ENCODE measurements around the gene KDM4C.

DNA sequence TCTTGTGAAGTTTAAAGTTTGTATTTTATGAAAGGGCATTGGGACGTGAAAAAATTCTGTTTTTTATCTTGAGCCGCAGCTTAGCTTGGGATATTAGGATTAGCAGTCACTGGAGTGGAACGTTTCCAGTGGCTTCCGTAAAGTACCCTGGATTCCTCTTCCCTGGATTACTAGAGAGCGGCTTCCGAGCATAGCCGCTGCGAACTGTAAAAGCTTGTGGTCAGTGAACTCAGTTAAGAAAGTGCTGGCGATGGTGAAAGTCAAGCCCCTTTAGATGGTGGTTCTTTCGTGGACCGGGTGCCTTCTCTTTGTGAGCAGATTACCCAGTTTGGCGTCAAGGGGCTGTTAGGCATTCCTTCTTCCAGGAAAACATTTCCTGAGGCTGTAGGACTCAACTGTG is 168.1 kb downstream of the KDM4C start:
- TF ChIP-seq SP1 (IDR thresholded peaks at IDR 0.05; ENCODE audit: low read depth) (no peak), EZH2 (IDR thresholded peaks at IDR 0.05) (no peak), ELF1 (IDR thresholded peaks at IDR 0.05; ENCODE audit: borderline replicate concordance, low read depth) (no peak), SIN3A (IDR thresholded peaks at IDR 0.05; ENCODE audit: low read depth) (no peak), POLR2AphosphoS5 (IDR thresholded peaks at IDR 0.05; ENCODE audit: low read depth, low read length) (no peak), EZH2phosphoT487 (IDR thresholded peaks at IDR 0.05; ENCODE audit: borderline replicate concordance) (no peak), SRF (IDR thresholded peaks at IDR 0.05; ENCODE audit: low read depth) (no peak), YY1 (IDR thresholded peaks at IDR 0.05; ENCODE audit: extremely low read depth, insufficient replicate concordance, low read depth, low read length) (no peak), MAX (IDR thresholded peaks at IDR 0.05) (no peak), POLR2A (IDR thresholded peaks at IDR 0.05; ENCODE audit: borderline replicate concordance, extremely low read depth, insufficient read depth, insufficient read length) (no peak), RAD21 (IDR thresholded peaks at IDR 0.05; ENCODE audit: low read depth) (no peak)
- TF ChIP-seq, protein P1, sequence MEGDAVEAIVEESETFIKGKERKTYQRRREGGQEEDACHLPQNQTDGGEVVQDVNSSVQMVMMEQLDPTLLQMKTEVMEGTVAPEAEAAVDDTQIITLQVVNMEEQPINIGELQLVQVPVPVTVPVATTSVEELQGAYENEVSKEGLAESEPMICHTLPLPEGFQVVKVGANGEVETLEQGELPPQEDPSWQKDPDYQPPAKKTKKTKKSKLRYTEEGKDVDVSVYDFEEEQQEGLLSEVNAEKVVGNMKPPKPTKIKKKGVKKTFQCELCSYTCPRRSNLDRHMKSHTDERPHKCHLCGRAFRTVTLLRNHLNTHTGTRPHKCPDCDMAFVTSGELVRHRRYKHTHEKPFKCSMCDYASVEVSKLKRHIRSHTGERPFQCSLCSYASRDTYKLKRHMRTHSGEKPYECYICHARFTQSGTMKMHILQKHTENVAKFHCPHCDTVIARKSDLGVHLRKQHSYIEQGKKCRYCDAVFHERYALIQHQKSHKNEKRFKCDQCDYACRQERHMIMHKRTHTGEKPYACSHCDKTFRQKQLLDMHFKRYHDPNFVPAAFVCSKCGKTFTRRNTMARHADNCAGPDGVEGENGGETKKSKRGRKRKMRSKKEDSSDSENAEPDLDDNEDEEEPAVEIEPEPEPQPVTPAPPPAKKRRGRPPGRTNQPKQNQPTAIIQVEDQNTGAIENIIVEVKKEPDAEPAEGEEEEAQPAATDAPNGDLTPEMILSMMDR (IDR thresholded peaks at IDR 0.05 in 2 of 3, conservative IDR thresholded peaks at IDR 0.05 in 1 of 3; ENCODE audit: borderline replicate concordance in 1 of 3, insufficient read depth in 1 of 3, low read depth in 2 of 3, low read length in 2 of 3): no peak
- TF ChIP-seq, protein P2, sequence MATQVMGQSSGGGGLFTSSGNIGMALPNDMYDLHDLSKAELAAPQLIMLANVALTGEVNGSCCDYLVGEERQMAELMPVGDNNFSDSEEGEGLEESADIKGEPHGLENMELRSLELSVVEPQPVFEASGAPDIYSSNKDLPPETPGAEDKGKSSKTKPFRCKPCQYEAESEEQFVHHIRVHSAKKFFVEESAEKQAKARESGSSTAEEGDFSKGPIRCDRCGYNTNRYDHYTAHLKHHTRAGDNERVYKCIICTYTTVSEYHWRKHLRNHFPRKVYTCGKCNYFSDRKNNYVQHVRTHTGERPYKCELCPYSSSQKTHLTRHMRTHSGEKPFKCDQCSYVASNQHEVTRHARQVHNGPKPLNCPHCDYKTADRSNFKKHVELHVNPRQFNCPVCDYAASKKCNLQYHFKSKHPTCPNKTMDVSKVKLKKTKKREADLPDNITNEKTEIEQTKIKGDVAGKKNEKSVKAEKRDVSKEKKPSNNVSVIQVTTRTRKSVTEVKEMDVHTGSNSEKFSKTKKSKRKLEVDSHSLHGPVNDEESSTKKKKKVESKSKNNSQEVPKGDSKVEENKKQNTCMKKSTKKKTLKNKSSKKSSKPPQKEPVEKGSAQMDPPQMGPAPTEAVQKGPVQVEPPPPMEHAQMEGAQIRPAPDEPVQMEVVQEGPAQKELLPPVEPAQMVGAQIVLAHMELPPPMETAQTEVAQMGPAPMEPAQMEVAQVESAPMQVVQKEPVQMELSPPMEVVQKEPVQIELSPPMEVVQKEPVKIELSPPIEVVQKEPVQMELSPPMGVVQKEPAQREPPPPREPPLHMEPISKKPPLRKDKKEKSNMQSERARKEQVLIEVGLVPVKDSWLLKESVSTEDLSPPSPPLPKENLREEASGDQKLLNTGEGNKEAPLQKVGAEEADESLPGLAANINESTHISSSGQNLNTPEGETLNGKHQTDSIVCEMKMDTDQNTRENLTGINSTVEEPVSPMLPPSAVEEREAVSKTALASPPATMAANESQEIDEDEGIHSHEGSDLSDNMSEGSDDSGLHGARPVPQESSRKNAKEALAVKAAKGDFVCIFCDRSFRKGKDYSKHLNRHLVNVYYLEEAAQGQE (IDR thresholded peaks at IDR 0.05; ENCODE audit: low read depth): no peak
